HepG2 (cell line): ENCODE measurements around the gene EFS. TPM values are rescaled to one million over a fixed set of nuclear protein-coding genes. Genes with fewer than 3 reads are reported as not detected.

Experiments used
- FOXO1 ChIP-seq: sonication (generic); formaldehyde crosslinking; IDR thresholded peaks from 2 replicates; pipeline ENCODE4 v1.4.0; 2020; ENCODE audit warnings: missing genetic modification reagents
- SNAPC2 ChIP-seq: sonication (generic); formaldehyde crosslinking; IDR thresholded peaks from 2 replicates; pipeline ENCODE4 v1.8.1; 2022; ENCODE audit warnings: mild to moderate bottlenecking, missing genetic modification reagents
- ZBTB40 ChIP-seq, 2 experiments: fragments of 450-650 bp in 1 of 2; sonication (generic) in 1 of 2; formaldehyde crosslinking in 1 of 2; IDR thresholded peaks; 2 replicates each; pipeline versions ENCODE4 v1.6.1 to v1.8.0; 2016 to 2022; ENCODE audit warnings: antibody characterized with exemption in 1 of 2, mild to moderate bottlenecking in 1 of 2, missing genetic modification reagents in 1 of 2
- ZBTB49 ChIP-seq: sonication (generic); formaldehyde crosslinking; IDR thresholded peaks from 2 replicates; pipeline ENCODE4 v1.4.0; 2020; ENCODE audit warnings: missing genetic modification reagents, borderline replicate concordance
- polyA plus RNA-seq, 8 experiments: library from polyadenylated mRNA; depleted of rRNA in 3 of 8; stranded (reverse) in 7 of 8; unstranded in 1 of 8; fragments of >200 nt; fragmentation: Illumina TruSeq in 4 of 8; extraction: Trizol in 4 of 8; gene quantifications; 2 replicates each; pipeline versions ENCODE4 v1.2.1 to v1.2.3, GENCODE V29; 2011 to 2016; ENCODE audit warnings: low read depth in 4 of 8, missing spikeins in 1 of 8, mixed read lengths in 1 of 8; ENCODE audit not compliant: insufficient read depth in 1 of 8
- total RNA-seq, 5 experiments: library from RNA; depleted of rRNA; stranded (reverse); fragments of >200 nt; fragmentation: Illumina TruSeq; extraction: Trizol; gene quantifications; 2 replicates each; pipeline ENCODE4 v1.2.3, GENCODE V29; 2016; ENCODE audit warnings: low read depth in 1 of 5
- TF ChIP-seq, protein P1 (sequence below): sonication (generic); formaldehyde crosslinking; IDR thresholded peaks from 2 replicates; pipeline ENCODE4 v1.8.0; 2022; ENCODE audit warnings: mild to moderate bottlenecking, missing genetic modification reagents
- TF ChIP-seq, protein P2 (sequence below), 2 experiments: sonication (generic) in 1 of 2; formaldehyde crosslinking in 1 of 2; IDR thresholded peaks; 2 replicates each; pipeline versions ENCODE4 v1.6.1 to v1.9.0; 2014 to 2022; ENCODE audit warnings: antibody characterized with exemption in 1 of 2, borderline replicate concordance in 1 of 2, inconsistent platforms in 1 of 2, low read depth in 1 of 2, missing genetic modification reagents in 1 of 2

Gene EFS
- total and polyA plus RNA-seq, 2 of the 13 experiments (the other 11 are each of a cell fraction or from before 2014, with no cell fraction given), result not detected

DNA sequence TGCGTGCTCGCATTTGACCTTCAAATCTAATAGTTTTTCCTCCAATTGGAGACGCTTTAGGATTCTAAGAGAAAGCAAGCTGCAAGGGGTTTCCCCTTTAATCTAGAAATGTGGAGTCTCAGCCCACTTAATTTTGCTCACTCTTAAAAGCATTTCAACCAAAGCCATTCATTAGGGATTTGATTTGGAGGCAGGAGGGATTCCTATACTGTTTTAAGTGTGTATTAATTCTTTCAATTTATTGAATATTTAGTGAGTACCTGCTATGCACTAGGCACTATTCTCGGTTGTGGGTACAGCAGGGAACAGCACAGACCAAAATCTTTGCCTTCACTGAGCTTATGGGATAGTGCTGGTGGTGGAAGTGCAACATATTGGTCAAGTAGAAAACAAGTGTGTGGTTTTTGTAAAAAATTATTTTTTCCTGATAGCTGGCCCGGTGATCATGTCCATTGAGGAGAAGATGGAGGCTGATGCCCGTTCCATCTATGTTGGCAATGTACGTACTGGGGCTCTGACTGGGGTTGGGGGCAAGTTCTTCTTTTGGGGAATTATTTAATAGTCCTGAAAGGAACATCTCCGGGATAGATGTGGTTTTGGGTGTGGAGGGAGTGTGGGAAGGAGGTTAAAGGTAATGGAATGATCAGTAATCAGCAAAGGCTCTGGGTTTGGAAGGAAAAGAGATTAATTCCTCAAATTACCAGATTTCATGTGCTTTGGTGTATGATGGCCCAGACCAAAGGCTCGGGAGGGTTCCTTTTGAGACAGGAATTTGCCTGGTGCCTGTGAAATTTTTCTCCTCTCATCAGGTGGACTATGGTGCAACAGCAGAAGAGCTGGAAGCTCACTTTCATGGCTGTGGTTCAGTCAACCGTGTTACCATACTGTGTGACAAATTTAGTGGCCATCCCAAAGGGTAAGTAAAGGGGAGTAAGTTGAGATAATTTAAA is 42.1 kb downstream of the EFS start (continued):
- TF ChIP-seq ZBTB40 (IDR thresholded peaks at IDR 0.05) (no peak), ZBTB40 (CRISPR knock-in tag; IDR thresholded peaks at IDR 0.05) (no peak), FOXO1 (CRISPR knock-in tag) (no peak), SNAPC2 (CRISPR knock-in tag) (peak; percentile 9; the same call in 1 of the 2 replicates), ZBTB49 (CRISPR knock-in tag) (0 out of 2 replicates have a peak, but pooled peaks have one; percentile 11)
- TF ChIP-seq, protein P1, sequence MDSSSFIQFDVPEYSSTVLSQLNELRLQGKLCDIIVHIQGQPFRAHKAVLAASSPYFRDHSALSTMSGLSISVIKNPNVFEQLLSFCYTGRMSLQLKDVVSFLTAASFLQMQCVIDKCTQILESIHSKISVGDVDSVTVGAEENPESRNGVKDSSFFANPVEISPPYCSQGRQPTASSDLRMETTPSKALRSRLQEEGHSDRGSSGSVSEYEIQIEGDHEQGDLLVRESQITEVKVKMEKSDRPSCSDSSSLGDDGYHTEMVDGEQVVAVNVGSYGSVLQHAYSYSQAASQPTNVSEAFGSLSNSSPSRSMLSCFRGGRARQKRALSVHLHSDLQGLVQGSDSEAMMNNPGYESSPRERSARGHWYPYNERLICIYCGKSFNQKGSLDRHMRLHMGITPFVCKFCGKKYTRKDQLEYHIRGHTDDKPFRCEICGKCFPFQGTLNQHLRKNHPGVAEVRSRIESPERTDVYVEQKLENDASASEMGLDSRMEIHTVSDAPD, result no peak
- TF ChIP-seq, protein P2, sequence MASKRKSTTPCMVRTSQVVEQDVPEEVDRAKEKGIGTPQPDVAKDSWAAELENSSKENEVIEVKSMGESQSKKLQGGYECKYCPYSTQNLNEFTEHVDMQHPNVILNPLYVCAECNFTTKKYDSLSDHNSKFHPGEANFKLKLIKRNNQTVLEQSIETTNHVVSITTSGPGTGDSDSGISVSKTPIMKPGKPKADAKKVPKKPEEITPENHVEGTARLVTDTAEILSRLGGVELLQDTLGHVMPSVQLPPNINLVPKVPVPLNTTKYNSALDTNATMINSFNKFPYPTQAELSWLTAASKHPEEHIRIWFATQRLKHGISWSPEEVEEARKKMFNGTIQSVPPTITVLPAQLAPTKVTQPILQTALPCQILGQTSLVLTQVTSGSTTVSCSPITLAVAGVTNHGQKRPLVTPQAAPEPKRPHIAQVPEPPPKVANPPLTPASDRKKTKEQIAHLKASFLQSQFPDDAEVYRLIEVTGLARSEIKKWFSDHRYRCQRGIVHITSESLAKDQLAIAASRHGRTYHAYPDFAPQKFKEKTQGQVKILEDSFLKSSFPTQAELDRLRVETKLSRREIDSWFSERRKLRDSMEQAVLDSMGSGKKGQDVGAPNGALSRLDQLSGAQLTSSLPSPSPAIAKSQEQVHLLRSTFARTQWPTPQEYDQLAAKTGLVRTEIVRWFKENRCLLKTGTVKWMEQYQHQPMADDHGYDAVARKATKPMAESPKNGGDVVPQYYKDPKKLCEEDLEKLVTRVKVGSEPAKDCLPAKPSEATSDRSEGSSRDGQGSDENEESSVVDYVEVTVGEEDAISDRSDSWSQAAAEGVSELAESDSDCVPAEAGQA (IDR thresholded peaks at IDR 0.05; ENCODE audit: low read depth), result no peak
- TF ChIP-seq, protein P2 (CRISPR knock-in tag; IDR thresholded peaks at IDR 0.05; ENCODE audit: borderline replicate concordance), result no peak
